Endodermal cell (in vitro differentiated cells): ENCODE results near the gene CALML6. TPM values are rescaled to one million over a fixed set of nuclear protein-coding genes. Genes with fewer than 3 reads are reported as not detected.
A peak's percentile ranks its signal among the peaks of the same experiment; 100 is the strongest.

Experiments
- DNase-seq: peaks from one replicate; pipeline ENCODE4 v3.0.0-alpha.2; 2017
- H3K27ac ChIP-seq: 2 replicates; pipeline ENCODE4 v1.5.1; 2013; ENCODE audit warnings: mild to moderate bottlenecking, low read depth, low read length, moderate library complexity
- H3K27me3 ChIP-seq: 2 replicates; pipeline ENCODE4 v1.6.1; 2013; ENCODE audit warnings: mild to moderate bottlenecking, low read length, moderate library complexity; ENCODE audit not compliant: insufficient read depth, control insufficient read depth, poor library complexity, severe bottlenecking
- H3K36me3 ChIP-seq: 2 replicates; pipeline ENCODE4 v1.7.0; 2013; ENCODE audit warnings: mild to moderate bottlenecking, low read length, moderate library complexity; ENCODE audit not compliant: control insufficient read depth, insufficient read depth
- H3K4me1 ChIP-seq: one replicate; pipeline ENCODE4 v1.7.0; 2013; ENCODE audit warnings: low read length; ENCODE audit not compliant: control insufficient read depth, insufficient read depth
- H3K4me3 ChIP-seq: 2 replicates; pipeline ENCODE4 v1.5.1; 2013; ENCODE audit warnings: mild to moderate bottlenecking, low read length, moderate library complexity
- H3K9ac ChIP-seq: 2 replicates; pipeline ENCODE4 v1.6.1; 2013; ENCODE audit warnings: mild to moderate bottlenecking, low read length, moderate library complexity; ENCODE audit not compliant: poor library complexity, severe bottlenecking; ENCODE audit errors: extremely low read depth
- H3K9me3 ChIP-seq: 2 replicates; pipeline ENCODE4 v1.6.1; 2013; ENCODE audit warnings: mild to moderate bottlenecking, low read length, moderate library complexity; ENCODE audit not compliant: control insufficient read depth
- H3K27ac Mint-ChIP-seq: 2 replicates; pipeline ENCODE4 v1.8.0; 2020; ENCODE audit warnings: mixed read lengths
- H3K27me3 Mint-ChIP-seq: 2 replicates; pipeline ENCODE4 v1.8.0; 2021; ENCODE audit warnings: mild to moderate bottlenecking, mixed read lengths; ENCODE audit not compliant: insufficient read depth
- H3K36me3 Mint-ChIP-seq: 2 replicates; pipeline ENCODE4 v1.8.0; 2020; ENCODE audit warnings: low read depth, mixed read lengths
- H3K4me1 Mint-ChIP-seq: 2 replicates; pipeline ENCODE4 v1.8.0; 2020; ENCODE audit warnings: mixed read lengths
- H3K4me3 Mint-ChIP-seq: 2 replicates; pipeline ENCODE4 v1.8.0; 2020; ENCODE audit warnings: mild to moderate bottlenecking, moderate library complexity, mixed read lengths
- H3K9me3 Mint-ChIP-seq: 2 replicates; pipeline ENCODE4 v1.8.0; 2020; ENCODE audit warnings: mild to moderate bottlenecking, mixed read lengths
- CTCF ChIP-seq: fragments of 200-600 bp; sonication (generic); conservative IDR thresholded peaks from 2 replicates; pipeline ENCODE4 v1.5.0; 2021; ENCODE audit warnings: antibody characterized with exemption, mild to moderate bottlenecking
- WGBS, 2 experiments: methylation state at CpG; one replicate each; pipeline versions ENCODE4 v1.1.5 to v1.1.7; 2013; ENCODE audit warnings: missing lambda C conversion rate in 2 of 2, mixed read lengths in 1 of 2; ENCODE audit not compliant: insufficient coverage in 1 of 2, insufficient read length in 1 of 2; 5-methylcytosine and 5-hydroxymethylcytosine counted together
- total RNA-seq, 2 donors: library from RNA; stranded (reverse); fragmentation: NEBNext Ultra II Directional in 1 of 2; extraction: Animal tissue kit (Norgen Biotek cat#: 25700) in 1 of 2; gene quantifications; 2 replicates in 1 of 2; 3 replicates in 1 of 2; pipeline ENCODE4 v1.2.1, GENCODE V29; 2021

Gene CALML6
- total RNA-seq, 2 donors from 2014 or later = 0.89 to 1.4 TPM

GRCh38 chr1:1879942-1880341 lies 35.1 kb upstream of the CALML6 start:
- H3K27ac Mint-ChIP-seq = no peak overlapping the region

GRCh38 chr1:1880617-1881312 lies 34.3 kb upstream of the CALML6 start:
- H3K36me3 Mint-ChIP-seq = peaks cover 30% of the 10 kb centered on the region
- H3K4me3 Mint-ChIP-seq = peak overlapping the region; percentile 2
- no peak overlapping the region for H3K27ac ChIP-seq

More at GRCh38 chr1:1879942-1880341, 35.1 kb upstream of the CALML6 start:
- Histone ChIP-seq H3K36me3 (peaks cover 52% of the 10 kb centered on the region), H3K9ac (no peak overlapping the region), H3K27me3 (no peaks in the 10 kb centered on the region), H3K9me3 (peaks cover 13% of the 10 kb centered on the region), H3K27ac (no peak overlapping the region), H3K4me1 (peaks cover 3% of the 10 kb centered on the region), H3K4me3 (no peak overlapping the region)
- Mint-ChIP-seq H3K27me3 (no peaks in the 10 kb centered on the region), H3K36me3 (peaks cover 38% of the 10 kb centered on the region), H3K4me3 (no peak overlapping the region), H3K4me1 (peaks cover 37% of the 10 kb centered on the region), H3K9me3 (peaks cover 10% of the 10 kb centered on the region)
- TF ChIP-seq CTCF = no peak
- DNase-seq = no peak
- WGBS, 2 experiments = 95% methylated on average over 4 to 5 of the region's 5 CpGs

GRCh38 chr1:1881727-1882126 lies 33.3 kb upstream of the CALML6 start:
- Mint-ChIP-seq H3K4me1 (peaks cover 37% of the 10 kb centered on the region), H3K4me3 (peak overlapping the region; percentile 2), H3K27me3 (no peaks in the 10 kb centered on the region), H3K27ac (peak overlapping the region; percentile 37), H3K9me3 (no peaks in the 10 kb centered on the region), H3K36me3 (peaks cover 26% of the 10 kb centered on the region)
- Histone ChIP-seq H3K27ac (no peak overlapping the region), H3K36me3 (peaks cover 35% of the 10 kb centered on the region), H3K27me3 (no peaks in the 10 kb centered on the region), H3K4me3 (no peak overlapping the region), H3K9me3 (no peaks in the 10 kb centered on the region), H3K9ac (no peak overlapping the region), H3K4me1 (peaks cover 3% of the 10 kb centered on the region)
- 92 to 97% methylated on average over 6 of the region's 6 CpGs for WGBS, 2 experiments
- no peak for TF ChIP-seq CTCF
- DNase-seq = no peak

More at GRCh38 chr1:1880617-1881312, 34.3 kb upstream of the CALML6 start:
- Histone ChIP-seq H3K4me1 (peaks cover 3% of the 10 kb centered on the region), H3K9me3 (peaks cover 5% of the 10 kb centered on the region), H3K4me3 (no peak overlapping the region), H3K9ac (no peak overlapping the region), H3K27me3 (no peaks in the 10 kb centered on the region), H3K36me3 (peaks cover 44% of the 10 kb centered on the region)
- WGBS, 2 experiments = 85 to 94% methylated on average over 11 to 13 of the region's 13 CpGs
- H3K9me3 Mint-ChIP-seq = peaks cover 2% of the 10 kb centered on the region
- H3K4me1 Mint-ChIP-seq = peaks cover 37% of the 10 kb centered on the region
- peak overlapping the region; percentile 75 for H3K27ac Mint-ChIP-seq
- no peak for TF ChIP-seq CTCF
- DNase-seq = no peak
- no peaks in the 10 kb centered on the region for H3K27me3 Mint-ChIP-seq
